Endothelial cell of umbilical vein (primary cell): ENCODE measurements around the gene AS3MT.

Experiments used
- EZH2 ChIP-seq: IDR thresholded peaks from 2 replicates; pipeline ENCODE4 v1.6.1; 2012; ENCODE audit warnings: borderline replicate concordance, low read depth, mild to moderate bottlenecking, moderate library complexity, low read length, inconsistent platforms; ENCODE audit not compliant: severe bottlenecking
- FOS ChIP-seq: IDR thresholded peaks from 2 replicates; pipeline ENCODE4 v1.6.1; 2011; ENCODE audit warnings: mild to moderate bottlenecking, low read length, moderate library complexity, borderline replicate concordance; ENCODE audit not compliant: insufficient read depth
- POLR2A ChIP-seq: IDR thresholded peaks from 2 replicates; pipeline ENCODE4 v1.6.1; 2012; ENCODE audit warnings: low read depth, mild to moderate bottlenecking, control low read depth, low read length

DNA sequence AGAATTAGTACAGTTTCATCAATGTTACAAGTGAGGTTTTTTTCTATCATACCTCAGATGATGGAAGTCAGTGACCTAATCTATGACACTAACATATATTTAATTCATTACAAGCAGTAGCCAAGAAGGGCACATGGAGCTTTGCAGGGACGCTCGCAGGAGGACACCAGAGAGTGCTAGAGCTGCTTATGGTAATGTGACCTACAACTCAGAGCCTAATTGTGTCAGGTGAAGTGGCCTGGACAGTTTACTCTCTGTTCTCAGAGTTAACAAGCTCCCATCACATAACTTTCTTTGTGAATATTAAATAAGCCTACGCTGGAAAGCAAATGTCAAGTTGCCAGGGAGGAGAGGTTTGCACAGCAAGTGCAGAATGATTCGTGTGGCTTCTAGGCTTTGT is 37.2 kb downstream of the AS3MT start:
- no peak for TF ChIP-seq POLR2A
- no peak for TF ChIP-seq EZH2
- no peak for TF ChIP-seq FOS
